ENCODE measurements around the gene TMEM150B.
A peak's percentile ranks its signal among the peaks of the same experiment; 100 is the strongest.

Gene TMEM150B

DNA sequence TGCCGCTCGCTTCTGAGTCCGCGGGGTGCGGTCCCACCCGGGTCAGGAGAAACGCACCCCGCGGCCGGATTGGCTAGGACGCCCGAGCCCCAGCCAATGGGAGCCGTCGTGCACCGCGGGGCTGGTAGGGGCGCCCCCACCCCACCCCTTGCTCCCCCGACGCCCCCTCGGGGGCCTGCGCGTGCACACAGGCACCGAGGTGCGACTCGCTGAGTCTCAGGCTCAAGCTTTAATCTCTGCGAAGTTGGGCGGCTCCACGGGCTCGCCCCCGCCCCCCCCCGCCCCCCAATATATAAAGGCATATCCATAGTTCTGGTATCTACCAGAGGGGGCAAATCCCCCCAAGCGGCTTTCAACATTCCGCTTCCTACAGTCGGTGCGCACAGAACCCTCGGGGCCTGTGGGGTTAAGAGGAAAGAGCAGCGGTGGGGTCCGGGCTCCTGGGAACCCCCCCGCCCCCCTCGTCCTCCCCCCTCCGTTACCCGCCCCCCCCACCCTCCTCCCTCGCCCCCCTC lies 29.6 kb upstream of the TMEM150B start, which contains the start of gene COX6B2:
Gene COX6B2, minus strand, starts transcription at position 22 of the 515 bp plus-strand sequence. CDS start 198 bp downstream, outside the sequence.
- peak within 1 kb of the TSS; percentile 31 for H3K4me3 ChIP-seq (ENCODE audit: control insufficient read depth, low read depth, low read length)
- DNase-seq (ENCODE audit: low read depth): no peak
- TF ChIP-seq, protein P1, sequence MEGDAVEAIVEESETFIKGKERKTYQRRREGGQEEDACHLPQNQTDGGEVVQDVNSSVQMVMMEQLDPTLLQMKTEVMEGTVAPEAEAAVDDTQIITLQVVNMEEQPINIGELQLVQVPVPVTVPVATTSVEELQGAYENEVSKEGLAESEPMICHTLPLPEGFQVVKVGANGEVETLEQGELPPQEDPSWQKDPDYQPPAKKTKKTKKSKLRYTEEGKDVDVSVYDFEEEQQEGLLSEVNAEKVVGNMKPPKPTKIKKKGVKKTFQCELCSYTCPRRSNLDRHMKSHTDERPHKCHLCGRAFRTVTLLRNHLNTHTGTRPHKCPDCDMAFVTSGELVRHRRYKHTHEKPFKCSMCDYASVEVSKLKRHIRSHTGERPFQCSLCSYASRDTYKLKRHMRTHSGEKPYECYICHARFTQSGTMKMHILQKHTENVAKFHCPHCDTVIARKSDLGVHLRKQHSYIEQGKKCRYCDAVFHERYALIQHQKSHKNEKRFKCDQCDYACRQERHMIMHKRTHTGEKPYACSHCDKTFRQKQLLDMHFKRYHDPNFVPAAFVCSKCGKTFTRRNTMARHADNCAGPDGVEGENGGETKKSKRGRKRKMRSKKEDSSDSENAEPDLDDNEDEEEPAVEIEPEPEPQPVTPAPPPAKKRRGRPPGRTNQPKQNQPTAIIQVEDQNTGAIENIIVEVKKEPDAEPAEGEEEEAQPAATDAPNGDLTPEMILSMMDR (conservative IDR thresholded peaks at IDR 0.05; ENCODE audit: control insufficient read depth, insufficient read depth, low read depth, low read length): no peak

DNA sequence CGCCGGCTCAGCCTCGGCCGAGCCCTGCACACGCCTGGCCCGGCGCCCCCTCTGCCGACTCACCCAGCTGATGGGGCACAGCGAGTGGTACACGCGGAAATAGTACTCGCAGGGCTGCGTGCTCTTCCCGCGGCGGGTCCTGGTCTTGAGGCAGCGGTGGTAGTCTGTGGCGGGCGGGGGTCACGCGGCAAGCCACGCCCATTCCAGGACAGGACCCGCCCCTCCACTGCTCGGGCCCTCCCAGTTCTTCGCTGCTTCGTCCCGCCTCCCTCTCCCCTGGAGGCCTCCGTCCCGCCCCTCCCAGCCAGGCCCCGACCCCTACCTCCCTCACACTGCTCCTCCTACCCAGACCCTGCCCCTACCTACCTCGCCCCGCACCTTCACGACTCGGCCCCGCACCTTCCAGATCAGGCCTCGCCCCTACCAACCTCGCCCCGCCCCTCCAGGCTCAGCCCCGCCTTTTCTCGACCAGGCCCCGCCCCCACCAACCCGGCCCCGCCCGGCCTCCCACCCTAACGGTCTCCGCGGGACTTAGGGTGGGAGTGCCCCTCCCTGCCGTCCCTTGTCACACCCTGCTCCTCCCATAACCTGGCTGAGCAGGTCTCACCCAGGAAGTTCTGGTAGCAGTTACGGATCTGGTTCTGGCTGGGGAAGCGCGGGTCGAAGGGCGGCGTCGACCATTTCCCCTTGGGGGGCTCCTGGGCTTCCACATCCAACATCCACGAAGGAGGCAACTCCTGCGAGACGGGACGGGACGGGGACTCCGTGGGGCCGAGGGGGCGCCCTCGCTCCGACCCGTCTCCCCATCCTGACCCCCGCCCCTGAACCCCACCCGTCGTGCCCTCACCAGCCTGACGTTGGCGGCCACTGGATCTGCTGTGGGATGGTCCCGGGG lies 28.9 kb upstream of the TMEM150B start:
- H3K4me3 ChIP-seq (ENCODE audit: control insufficient read depth, low read depth, low read length): peak overlapping the region; percentile 31
- TF ChIP-seq, protein P1 (conservative IDR thresholded peaks at IDR 0.05; ENCODE audit: control insufficient read depth, insufficient read depth, low read depth, low read length): no peak
- DNase-seq (ENCODE audit: low read depth): peak; percentile 21

DNA sequence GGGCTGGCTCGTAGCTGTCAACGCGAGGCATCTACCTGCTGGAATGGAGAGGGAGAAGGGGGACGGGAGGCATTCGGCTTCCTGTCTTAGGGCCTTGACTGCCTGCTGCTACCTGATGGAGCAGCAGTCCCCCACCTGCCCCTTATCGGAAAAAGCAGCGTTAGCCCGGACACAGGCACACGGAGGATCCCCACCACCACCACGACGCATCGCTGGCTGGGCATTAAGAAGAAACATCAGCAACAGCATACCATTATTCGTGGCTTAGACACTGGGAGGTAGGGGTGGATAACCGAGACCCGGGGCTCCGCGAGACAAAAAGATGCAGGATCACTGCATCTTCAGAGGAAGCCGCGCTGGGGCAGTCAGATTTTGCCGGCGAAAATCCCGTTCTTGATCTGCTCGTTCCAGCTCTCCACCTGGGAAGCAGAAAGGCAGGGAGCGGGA lies 28.2 kb upstream of the TMEM150B start:
- peak overlapping the region; percentile 31 for H3K4me3 ChIP-seq (ENCODE audit: control insufficient read depth, low read depth, low read length)
- no peak for DNase-seq (ENCODE audit: low read depth)
- TF ChIP-seq, protein P1 (conservative IDR thresholded peaks at IDR 0.05; ENCODE audit: control insufficient read depth, insufficient read depth, low read depth, low read length): no peak

DNA sequence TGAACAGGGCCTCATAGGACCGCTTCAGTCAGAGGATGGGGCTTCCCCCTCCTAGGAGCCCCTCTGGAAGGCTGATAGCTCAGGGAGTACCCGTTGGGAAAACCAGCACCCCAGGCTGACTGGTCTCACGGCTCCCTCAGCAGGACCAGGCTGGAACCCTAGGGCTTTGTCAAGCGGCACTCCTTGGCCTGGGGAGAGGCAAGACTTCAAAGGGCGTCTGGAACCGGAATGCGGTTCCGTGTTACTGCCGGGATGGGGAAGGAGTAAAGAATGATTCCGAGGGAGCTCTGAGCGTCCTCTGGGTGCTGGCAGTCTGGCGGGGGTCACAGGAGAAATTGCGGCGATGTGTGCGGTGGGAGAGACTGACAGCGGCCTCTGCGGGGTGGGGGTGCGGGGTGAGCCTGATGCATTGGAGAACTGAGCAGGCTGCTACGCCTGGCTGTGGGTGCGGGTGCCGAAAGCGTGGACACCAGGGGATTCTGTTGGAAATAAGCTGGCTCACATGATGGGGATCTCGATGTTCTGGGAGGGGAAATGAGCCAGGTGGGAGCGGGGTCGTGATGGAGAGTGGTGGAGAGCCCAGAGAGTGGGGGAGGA lies 27.5 kb upstream of the TMEM150B start:
- TF ChIP-seq, protein P1 (conservative IDR thresholded peaks at IDR 0.05; ENCODE audit: control insufficient read depth, insufficient read depth, low read depth, low read length): no peak
- no peak overlapping the region for H3K4me3 ChIP-seq (ENCODE audit: control insufficient read depth, low read depth, low read length)
- DNase-seq (ENCODE audit: low read depth): no peak

DNA sequence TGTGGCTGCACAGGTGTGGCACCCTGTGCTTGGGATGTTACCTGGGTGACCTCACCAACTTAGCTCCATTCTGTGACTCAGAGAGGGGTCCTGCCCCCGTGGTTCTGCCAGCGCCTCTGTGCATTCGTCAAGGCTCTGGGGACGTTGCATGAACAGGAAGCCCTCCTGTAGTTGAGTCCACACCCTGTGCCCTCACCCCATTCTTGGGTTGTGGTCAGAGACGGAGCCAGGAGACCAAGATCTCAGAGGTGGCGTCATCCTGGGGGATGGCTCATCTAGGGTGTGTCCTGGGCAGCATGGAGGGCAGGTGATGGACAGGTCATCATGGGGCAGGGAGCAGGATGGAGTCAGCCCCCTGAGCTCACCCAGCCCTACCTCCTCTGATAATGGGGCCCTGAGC lies 26.9 kb upstream of the TMEM150B start:
- H3K4me3 ChIP-seq (ENCODE audit: control insufficient read depth, low read depth, low read length): no peak overlapping the region
- DNase-seq (ENCODE audit: low read depth): no peak

DNA sequence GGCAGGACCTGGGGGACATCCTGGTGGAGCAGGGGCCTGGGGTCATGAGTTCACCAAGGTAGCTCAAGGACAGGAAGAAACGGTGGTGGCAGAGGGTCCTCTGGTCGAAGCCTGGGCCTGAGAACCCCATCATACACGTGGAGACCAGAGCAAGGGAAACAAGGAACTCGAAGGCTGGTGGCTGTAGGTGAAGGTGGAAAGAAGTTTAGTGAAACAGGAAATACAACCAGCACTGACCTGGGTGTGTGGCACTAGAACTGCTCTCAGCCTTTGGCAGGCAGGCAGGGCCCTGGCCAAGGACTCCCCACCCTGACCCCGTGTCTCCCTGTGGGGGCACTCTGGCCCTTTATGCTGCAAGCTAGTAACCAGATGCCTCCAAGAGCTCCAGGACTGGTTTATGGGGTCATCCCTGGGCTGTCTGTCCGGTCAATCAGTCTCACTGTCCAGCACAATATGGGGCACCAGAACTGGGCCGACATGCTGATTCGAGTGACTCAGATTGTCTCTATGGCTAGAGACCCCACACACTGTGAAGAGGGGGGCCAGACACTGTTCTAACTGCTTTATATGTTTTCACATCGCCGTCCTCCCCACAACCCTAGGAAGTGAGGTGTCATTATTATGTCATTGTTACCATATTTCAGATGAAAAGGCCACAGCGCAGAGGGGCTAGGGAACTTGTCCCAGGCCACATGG lies 25.6 kb upstream of the TMEM150B start:
- DNase-seq (ENCODE audit: low read depth): no peak
- no peak overlapping the region for H3K4me3 ChIP-seq (ENCODE audit: control insufficient read depth, low read depth, low read length)
- TF ChIP-seq, protein P1 (conservative IDR thresholded peaks at IDR 0.05; ENCODE audit: control insufficient read depth, insufficient read depth, low read depth, low read length): no peak

More for the DNA sequence above, 26.9 kb upstream of the TMEM150B start:
- TF ChIP-seq, protein P1 (conservative IDR thresholded peaks at IDR 0.05; ENCODE audit: control insufficient read depth, insufficient read depth, low read depth, low read length): no peak
